Measurements from ENCODE around the gene CPTP.

Gene CPTP

GRCh38 chr1:1322952-1323351 is 1.6 kb upstream of the CPTP start:
- TF ChIP-seq CTCF (IDR thresholded peaks at IDR 0.05) = no peak
- H3K27ac ChIP-seq = no peak overlapping the region
- no peak for DNase-seq (ENCODE audit: low spot score)
- H3K4me3 ChIP-seq = no peak overlapping the region

- Histone ChIP-seq H3K4me3 (peak overlapping the region; percentile 100), H3K27ac (peak overlapping the region; percentile 81 to 96)
- DNase-seq (ENCODE audit: low spot score) = no peak
- no peak for TF ChIP-seq CTCF (IDR thresholded peaks at IDR 0.05)
Measured at GRCh38 chr1:1324084-1324523, 498 bp upstream of the CPTP start.

GRCh38 chr1:1325288-1326074 is 879 bp downstream of the CPTP start:
- Histone ChIP-seq H3K27ac (peak overlapping the region; percentile 81 to 96), H3K4me3 (peak overlapping the region; percentile 100)
- DNase-seq (ENCODE audit: low spot score) = no peak
- TF ChIP-seq CTCF (IDR thresholded peaks at IDR 0.05) = no peak

- H3K27ac ChIP-seq = no peak overlapping the region
- TF ChIP-seq CTCF (IDR thresholded peaks at IDR 0.05) = no peak
- DNase-seq (ENCODE audit: low spot score) = no peak
- peak overlapping the region; percentile 100 for H3K4me3 ChIP-seq
Measured at GRCh38 chr1:1326075-1326605, 1.5 kb downstream of the CPTP start.

- H3K4me3 ChIP-seq = no peak overlapping the region
- TF ChIP-seq CTCF (IDR thresholded peaks at IDR 0.05) = no peak
- no peak overlapping the region for H3K27ac ChIP-seq
- DNase-seq (ENCODE audit: low spot score) = no peak
Measured at GRCh38 chr1:1327291-1327690, 2.7 kb downstream of the CPTP start.

GRCh38 chr1:1328254-1328653 is 3.7 kb downstream of the CPTP start:
- Histone ChIP-seq H3K27ac (no peak overlapping the region), H3K4me3 (no peak overlapping the region)
- DNase-seq (ENCODE audit: low spot score) = no peak
- TF ChIP-seq CTCF (IDR thresholded peaks at IDR 0.05) = no peak
